HG03108 (cell line): ENCODE results near the gene WDR11.

Source experiments
- ATAC-seq: cut with Tn5 transposase; IDR thresholded peaks from one replicate; pipeline ENCODE4 v1.9.1; 2021; ENCODE audit warnings: moderate library complexity; ENCODE audit not compliant: unreplicated experiment

The WDR11 gene

DNA sequence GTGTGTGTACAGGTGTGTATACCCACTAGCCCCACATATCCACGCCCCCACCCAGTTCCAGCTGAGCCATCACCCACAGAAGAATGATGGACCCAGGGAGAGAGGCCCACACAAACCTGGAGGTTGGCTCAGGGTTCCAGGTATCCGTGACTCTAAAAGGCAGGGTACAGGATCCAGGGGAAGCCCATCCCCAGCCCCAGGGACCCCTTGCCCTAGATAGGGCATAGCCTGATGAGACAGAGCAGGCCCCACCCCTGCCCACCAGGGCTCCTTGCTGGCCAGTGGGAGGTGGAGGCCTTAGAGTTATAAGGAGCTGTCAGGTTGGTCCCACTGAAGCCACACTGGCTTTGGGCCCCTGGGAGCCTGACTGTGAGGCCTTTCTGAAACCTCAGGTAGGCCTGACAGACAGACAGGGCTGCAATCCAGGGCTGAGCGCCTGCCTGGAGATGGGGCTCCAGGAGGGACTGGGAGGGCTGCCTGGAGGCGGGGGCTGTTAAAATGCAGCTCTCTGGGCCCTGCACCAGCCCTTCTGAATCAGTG, 93.5 kb downstream of the WDR11 start:
- ATAC-seq = no peak

GRCh38 chr10:120945182-120945581, 94.0 kb downstream of the WDR11 start:
- ATAC-seq = no peak

GRCh38 chr10:120945801-120946302, 94.7 kb downstream of the WDR11 start:
- ATAC-seq = no peak

- ATAC-seq = no peak
Observed at GRCh38 chr10:120946497-120946896, 95.3 kb downstream of the WDR11 start.

DNA sequence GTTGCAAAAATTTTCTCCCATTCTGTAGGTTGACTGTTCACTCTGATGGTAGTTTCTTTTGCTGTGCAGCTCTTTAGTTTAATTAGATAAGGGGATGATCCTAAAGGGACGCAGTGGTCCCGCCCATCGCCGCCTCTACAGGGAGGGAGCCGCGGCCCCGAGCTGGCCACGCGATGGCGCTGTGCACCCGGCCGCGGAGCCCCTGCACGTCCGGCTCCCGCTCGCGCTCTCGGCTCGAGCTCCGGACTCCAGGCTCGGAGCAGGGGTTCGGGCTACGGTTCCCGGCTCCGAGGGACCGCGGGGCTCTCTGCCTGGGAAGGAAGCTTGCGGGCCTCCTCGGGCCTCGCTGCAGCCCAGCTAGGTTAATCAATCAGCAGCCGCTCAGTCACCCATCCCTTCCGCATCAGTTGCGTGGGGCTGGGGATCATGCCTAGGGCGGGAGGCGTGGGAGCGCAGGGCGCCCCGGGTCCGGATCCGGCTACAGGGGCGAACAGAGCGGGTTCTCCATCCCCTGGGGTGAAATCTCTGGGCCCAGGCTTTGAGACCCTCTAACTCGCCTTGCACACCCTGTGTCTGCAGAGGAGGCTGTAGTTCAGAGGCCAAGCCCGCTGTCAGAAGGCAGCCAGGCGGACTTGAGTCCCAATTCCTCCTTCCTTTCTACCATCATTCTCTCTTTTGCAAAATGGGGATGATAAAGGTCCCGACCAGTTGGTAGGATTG, 97.9 kb downstream of the WDR11 start:
- ATAC-seq = peak; percentile 94

GRCh38 chr10:120949609-120950031, 98.5 kb downstream of the WDR11 start:
- ATAC-seq = no peak

- no peak for ATAC-seq
Observed at GRCh38 chr10:120950051-120950561, 98.9 kb downstream of the WDR11 start.

DNA sequence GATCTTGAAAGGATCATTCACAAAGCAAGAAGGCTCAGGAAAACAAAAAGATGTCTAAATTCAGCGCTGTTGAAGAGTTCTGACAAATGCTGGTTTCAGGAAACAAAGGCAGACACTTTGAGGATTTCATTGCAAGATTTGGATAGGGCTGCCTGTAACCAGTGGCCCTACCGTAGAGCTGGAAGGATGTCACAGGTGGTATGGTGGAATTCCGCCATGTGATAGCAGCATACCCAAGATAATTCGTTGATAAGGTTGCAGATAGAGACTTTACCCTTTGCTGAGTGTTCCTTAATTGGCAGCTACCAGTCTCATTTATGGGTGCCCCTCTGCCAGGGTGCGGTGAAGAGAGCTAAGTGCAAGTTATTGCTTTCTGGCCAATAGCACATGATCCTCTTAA, 100.1 kb downstream of the WDR11 start:
- ATAC-seq = no peak

DNA sequence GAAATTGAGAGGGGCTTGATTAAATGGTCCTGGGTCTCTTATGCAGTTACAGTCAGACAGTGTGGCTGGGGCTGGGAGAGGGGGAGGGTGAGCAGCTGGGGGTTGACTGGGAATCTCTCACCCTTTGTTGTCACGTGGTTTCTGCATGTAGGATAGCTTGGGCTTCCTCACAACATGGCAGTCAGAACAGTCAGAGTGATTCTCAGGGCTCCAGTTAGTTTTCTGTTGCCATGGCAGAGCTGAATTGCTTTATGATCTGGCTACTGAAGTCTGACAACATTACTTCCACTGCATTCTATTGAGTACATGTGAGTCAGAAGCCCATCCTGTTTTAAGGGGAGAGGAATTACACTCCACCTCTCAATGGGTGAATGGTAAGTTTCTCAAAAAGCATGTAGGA, 102.7 kb downstream of the WDR11 start:
- no peak for ATAC-seq
